Placental epithelial cell (primary cell): ENCODE results near the gene CADPS2. TPM values are rescaled to one million over a fixed set of nuclear protein-coding genes. Genes with fewer than 3 reads are reported as not detected.

Source experiments
- small RNA-seq: library from RNA; depleted of rRNA; stranded (forward); fragments of <200 nt; gene quantifications from one replicate; pipeline ENCODE3, GENCODE V24; 2012
- total RNA-seq: library from RNA; depleted of rRNA; stranded (reverse); fragments of >200 nt; gene quantifications from 2 replicates; pipeline ENCODE4 v1.2.3, GENCODE V29; 2012

The CADPS2 gene
- total RNA-seq, result 70.1 and 484 TPM in 2 replicates

DNA sequence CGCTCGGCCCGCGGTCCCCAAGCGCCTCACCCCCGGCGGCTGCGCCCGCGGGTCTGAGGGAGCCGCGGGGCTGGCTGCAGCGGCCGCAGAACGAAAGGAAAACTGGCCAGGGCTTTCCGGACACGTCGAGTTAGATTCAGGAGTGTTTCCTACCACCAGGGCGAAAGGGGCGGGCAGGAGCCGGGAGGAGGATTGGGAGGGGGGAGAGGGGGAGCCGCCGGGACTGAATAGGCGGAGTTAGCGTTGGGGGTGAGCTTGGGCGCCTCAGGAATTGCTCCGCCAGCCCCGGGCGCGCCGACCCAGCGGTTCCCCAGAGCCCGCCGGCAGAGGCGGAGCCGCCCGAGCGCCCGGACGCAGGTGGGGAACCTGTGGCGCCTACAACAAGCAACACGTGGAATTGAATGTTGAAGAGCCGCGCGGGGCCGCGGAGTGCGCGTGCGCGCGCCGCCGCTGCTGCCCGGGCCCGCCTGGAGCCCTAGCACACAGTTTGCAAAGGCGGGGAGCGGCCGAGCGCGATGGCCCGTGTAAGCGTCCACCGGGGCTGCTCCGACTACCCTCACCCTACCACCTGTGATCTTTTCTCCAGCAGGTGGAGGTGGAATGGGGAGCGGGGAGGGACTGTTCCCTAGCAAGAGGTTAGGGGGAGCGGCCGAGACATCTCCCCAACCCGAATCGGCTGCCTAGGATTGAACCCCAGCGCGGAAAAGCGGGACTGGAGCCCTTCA, at the start of gene CADPS2:
CADPS2 (minus strand) TSS at position 104 of the 725 bp plus-strand sequence. CDS start 123 bp downstream, outside the sequence.

DNA sequence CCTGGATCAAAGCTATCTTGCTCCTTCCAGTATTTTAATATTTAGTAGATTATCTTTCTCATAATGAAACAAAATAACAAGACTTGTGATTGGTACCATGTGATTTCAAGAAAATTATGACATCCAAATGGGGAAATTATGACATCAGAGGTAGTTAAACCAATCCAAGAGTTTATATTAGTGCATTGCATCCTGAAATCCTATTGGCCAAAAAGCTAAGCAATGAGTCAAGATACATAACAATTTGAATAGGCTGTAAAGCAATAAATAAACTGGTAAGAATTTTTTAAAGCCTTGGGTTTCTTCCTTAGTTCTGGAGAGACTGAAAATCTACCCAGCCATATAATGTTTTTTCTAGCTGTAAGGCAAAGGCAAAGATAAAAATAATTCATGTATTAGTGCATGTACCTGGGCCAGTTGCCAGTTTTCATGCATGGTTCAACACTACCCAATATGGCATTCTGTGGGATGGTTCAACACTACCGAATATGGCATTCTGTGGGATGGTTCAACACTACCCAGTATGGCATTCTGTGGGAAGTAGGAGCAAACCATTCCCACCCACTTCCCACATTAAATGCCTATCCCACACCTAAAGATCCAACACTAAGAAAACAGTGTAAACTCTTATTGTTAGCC, 183.3 kb downstream of the CADPS2 start, which contains the start of gene RNF148:
RNF148 (minus strand) TSS at position 51 of the 639 bp plus-strand sequence. CDS start 172 bp downstream, outside the sequence.

DNA sequence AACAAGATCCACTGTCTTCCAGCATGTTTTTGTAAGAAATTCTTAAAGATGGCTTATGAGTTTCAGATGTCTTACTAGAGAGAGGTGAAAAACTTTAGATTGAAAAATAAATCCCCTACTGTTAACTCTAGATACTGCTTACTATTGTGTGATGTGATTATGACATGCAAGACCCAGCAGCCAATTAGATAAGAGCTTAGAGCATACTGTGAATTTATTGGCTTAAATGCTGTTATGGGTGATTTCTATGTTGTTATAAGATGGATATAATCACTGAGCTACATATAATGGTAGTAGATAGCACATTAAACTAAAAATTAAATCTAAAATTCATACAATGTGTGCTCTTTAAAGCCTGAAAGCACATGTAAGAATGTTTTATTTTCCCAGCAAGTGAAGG, 187.2 kb downstream of the CADPS2 start, which contains the start of gene RNF133:
RNF133 (minus strand) TSS at position 101 of the 400 bp plus-strand sequence. CDS start 199 bp downstream, outside the sequence.

DNA sequence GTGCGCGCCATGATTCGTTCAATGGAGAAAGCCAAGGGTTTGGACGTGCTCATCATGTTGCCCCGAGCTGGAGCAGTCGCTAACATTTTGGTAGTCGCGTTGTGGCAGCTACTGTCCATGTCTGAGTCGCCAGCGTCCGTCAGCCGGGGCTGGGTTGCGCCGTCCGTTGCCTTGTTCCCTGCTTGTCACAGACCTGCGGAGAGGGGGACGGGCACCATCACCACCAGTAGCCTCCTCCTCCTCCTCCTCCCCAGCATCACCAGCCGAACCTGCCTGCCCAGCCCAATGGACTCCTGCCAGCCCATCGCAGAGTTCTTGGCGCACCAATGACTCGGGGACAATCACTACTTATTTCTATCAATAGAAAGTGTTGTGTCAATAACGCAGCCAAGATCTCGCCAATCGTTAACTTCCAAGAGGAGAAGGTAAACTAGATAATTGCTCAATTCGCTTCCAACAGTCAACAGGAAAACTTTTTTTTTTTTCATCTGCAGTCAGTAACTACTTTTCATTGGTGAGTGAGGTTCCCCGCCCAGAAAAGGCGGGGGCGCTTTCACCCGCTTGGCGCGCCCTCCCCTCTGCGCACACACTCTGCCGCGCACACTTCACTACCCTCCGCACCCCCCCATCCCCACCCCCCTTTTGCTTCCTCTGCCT, 581.8 kb downstream of the CADPS2 start, which contains the start of gene FEZF1:
FEZF1 (minus strand) TSS at position 432 of the 657 bp plus-strand sequence; CDS start at position 119, 313 bp downstream.

Small RNA genes within 50 kb of the gene (small RNA-seq; reads per million reads assigned to genes)
- not detected for gene AC006463.1

Other genes starting within 250 kb of the CADPS2 start
- 3.0 and 23.9 TPM in 2 replicates for gene RNF133, start 187.3 kb downstream of the CADPS2 start, total RNA-seq
- gene RNF148, start 183.5 kb downstream of the CADPS2 start, total RNA-seq, result 4.3 and 36.5 TPM in 2 replicates
- gene TAS2R16, start 109.2 kb upstream of the CADPS2 start, total RNA-seq, result not detected in 2 replicates